HG03520 (cell line): ENCODE data around the gene PCDHB14.

ENCODE experiments used
- ATAC-seq: cut with Tn5 transposase; IDR thresholded peaks from one replicate; pipeline ENCODE4 v1.9.1; 2021; ENCODE audit warnings: mild to moderate bottlenecking, moderate library complexity; ENCODE audit not compliant: unreplicated experiment

PCDHB14 gene

GRCh38 chr5:141269195-141269594, 46.1 kb downstream of the PCDHB14 start:
- ATAC-seq: no peak

DNA sequence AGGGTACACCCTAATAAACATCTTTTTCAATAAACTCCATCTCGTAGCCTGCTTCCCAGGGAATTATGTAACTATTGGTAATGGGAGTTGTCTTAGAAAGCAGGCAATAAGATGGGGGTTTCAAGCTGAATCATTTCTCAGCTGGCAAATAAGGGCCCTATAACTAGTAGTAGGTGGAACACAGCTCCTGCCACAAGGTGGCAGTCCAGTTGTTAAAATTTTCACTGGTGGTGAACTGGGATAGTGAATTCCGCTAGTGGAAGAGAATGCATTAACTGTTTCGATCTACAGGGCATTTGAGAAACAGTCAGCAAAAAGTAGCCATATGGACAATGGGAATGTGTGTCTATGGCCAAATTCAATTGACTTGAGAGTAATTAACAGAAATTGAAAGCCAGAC, 49.8 kb downstream of the PCDHB14 start:
- no peak for ATAC-seq
